HFF-Myc (cell line): ENCODE data around the gene RNF126.
"Not testable (repeated sequence)": the region's sequence is repeated elsewhere in the genome, so short reads cannot be mapped to it uniquely, and the experiment has no call there.

Experiments used
- DNase-seq: peaks from one replicate; pipeline ENCODE4 v3.0.0-alpha.2; 2011; ENCODE audit warnings: low read depth; ENCODE audit errors: extremely low read depth
- H3K4me3 ChIP-seq: replicated peaks from 2 replicates; pipeline ENCODE4 v1.5.1; 2011; ENCODE audit warnings: low read depth, mild to moderate bottlenecking, control low read depth, low read length
- CTCF ChIP-seq: IDR thresholded peaks from 2 replicates; pipeline ENCODE4 v1.5.1; 2012; ENCODE audit warnings: mild to moderate bottlenecking, low read depth, low read length, control low read depth; ENCODE audit errors: missing control alignments

Gene RNF126

GRCh38 chr19:704447-704741 is 41.4 kb upstream of the RNF126 start:
- no peak overlapping the region for H3K4me3 ChIP-seq
- DNase-seq = no peak
- no peak for TF ChIP-seq CTCF

- no peak for TF ChIP-seq CTCF
- H3K4me3 ChIP-seq = no peak overlapping the region
- DNase-seq = peak; percentile 2
Observed at GRCh38 chr19:703651-704446, 40.8 kb upstream of the RNF126 start.

DNA sequence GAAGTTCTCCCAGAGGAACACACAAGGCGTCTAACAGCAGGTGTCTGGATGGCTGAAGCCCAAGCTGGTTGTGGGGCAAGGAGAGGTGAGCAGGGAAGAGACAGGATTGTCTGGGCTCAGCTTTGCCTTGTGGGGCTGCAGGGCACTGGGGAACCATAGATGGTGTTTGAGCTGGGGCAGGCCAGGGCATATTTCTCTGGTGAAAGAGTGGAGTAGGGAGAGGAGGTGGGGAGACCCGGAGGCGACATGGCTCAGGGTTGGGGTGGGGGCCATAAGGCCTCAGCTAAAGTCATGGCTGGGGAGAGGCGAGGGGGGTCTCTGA is 40.3 kb upstream of the RNF126 start:
- no peak overlapping the region for H3K4me3 ChIP-seq
- no peak for TF ChIP-seq CTCF
- no peak for DNase-seq

- DNase-seq, H3K4me3 ChIP-seq: not testable (repeated sequence)
Observed at GRCh38 chr19:702847-703246, 39.8 kb upstream of the RNF126 start.

- not testable (repeated sequence) for DNase-seq, H3K4me3 ChIP-seq
Observed at GRCh38 chr19:699885-700284, 36.9 kb upstream of the RNF126 start.

DNA sequence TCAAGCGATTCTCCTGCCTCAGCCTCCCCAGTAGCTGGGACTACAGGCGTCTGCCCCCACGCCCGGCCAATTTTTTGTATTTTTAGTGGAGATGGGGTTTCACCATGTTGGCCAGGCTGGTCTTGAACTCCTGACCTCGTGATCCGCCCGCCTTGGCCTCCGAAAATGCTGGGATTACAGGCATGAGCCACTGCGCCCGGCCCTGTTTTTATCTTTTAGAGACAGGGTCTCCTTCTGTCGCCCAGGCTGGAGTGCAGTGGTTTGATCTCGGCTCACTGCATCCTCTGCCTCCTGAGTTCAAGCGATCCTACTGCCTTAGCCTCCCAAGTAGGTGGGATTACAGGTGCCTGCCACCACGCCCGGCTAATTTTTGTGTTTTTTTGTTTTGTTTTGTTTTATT is 35.5 kb upstream of the RNF126 start:
- DNase-seq = not testable (repeated sequence)

DNA sequence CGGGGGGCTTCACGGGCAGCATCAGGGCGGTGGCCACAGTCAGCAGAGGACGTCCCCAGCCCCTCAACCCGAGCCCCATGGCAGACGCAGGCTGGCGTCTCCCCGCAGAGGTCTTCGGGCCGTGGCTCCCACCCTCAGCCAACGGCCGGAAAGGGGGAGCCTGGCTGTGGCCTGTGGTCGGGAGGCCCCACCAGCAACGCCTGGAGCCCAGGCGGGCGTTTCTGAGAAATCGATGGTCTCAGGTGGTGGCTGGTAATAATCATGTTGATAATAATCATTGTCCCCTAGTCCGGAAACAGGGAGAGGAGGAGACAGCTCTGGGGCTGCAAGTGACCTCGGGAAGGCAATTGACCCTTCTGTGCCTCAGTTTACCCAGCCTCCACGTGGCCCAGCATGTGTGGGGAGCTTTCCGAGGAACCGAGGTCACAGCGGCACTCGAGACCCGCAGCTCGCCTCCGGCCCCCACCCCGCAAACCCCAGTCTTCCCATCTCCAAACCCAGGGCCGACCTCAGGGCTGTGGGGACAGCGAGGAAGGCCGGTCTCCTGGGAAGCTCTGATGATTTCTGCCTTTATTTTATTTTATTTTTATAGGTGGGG is 32.4 kb upstream of the RNF126 start, which contains the start of gene PRSS57:
Gene PRSS57, minus strand, starts transcription at position 101 of the 598 bp plus-strand sequence. Its CDS starts 22 bp downstream, at position 79.
- TF ChIP-seq CTCF = no peak
- DNase-seq = no peak
- no peak within 1 kb of the TSS for H3K4me3 ChIP-seq

More for the DNA sequence above, 35.5 kb upstream of the RNF126 start:
- H3K4me3 ChIP-seq = not testable (repeated sequence)

GRCh38 chr19:694481-695351 is 31.7 kb upstream of the RNF126 start:
- DNase-seq = no peak
- no peak for TF ChIP-seq CTCF
- H3K4me3 ChIP-seq = no peak overlapping the region
